Liver (tissue), 9 donors: ENCODE data around the gene TLR4. TPM values are rescaled to one million over a fixed set of nuclear protein-coding genes. Genes with fewer than 3 reads are reported as not detected.

Source experiments
- DNase-seq: peaks from one replicate; pipeline ENCODE4 v3.0.0-alpha.2; 2017; ENCODE audit warnings: low spot score
- H3K27ac ChIP-seq, 2 donors: one replicate each; pipeline ENCODE4 v1.7.0; 2013; ENCODE audit warnings: inconsistent platforms in 2 of 2, low read length in 2 of 2, control low read depth in 1 of 2, low read depth in 1 of 2, mild to moderate bottlenecking in 1 of 2
- H3K27me3 ChIP-seq, 4 donors: one replicate each; pipeline versions ENCODE4 v1.6.1 to v1.7.0; 2013; ENCODE audit warnings: low read length in 3 of 4, inconsistent platforms in 1 of 4, mild to moderate bottlenecking in 1 of 4, moderate library complexity in 1 of 4; ENCODE audit not compliant: control insufficient read depth in 4 of 4, insufficient read depth in 4 of 4
- H3K36me3 ChIP-seq, 4 donors: one replicate each; pipeline versions ENCODE4 v1.6.1 to v1.7.0; 2013; ENCODE audit warnings: low read length in 3 of 4, mild to moderate bottlenecking in 3 of 4, low read depth in 1 of 4, moderate library complexity in 1 of 4; ENCODE audit not compliant: control insufficient read depth in 4 of 4, insufficient read depth in 3 of 4
- H3K4me1 ChIP-seq, 4 donors: one replicate each; pipeline versions ENCODE4 v1.6.1 to v1.7.0; 2013; ENCODE audit warnings: low read length in 3 of 4, mild to moderate bottlenecking in 3 of 4, moderate library complexity in 1 of 4; ENCODE audit not compliant: control insufficient read depth in 4 of 4, insufficient read depth in 4 of 4
- H3K4me3 ChIP-seq, 3 donors: one replicate each; pipeline versions ENCODE4 v1.6.1 to v1.7.0; 2013; ENCODE audit warnings: low read length in 3 of 3, control low read depth in 1 of 3, low read depth in 1 of 3, mild to moderate bottlenecking in 1 of 3
- H3K9ac ChIP-seq, 2 donors: one replicate each; pipeline ENCODE4 v1.7.0; 2013; ENCODE audit warnings: low read length in 2 of 2, mild to moderate bottlenecking in 2 of 2, moderate library complexity in 2 of 2, control low read depth in 1 of 2, low read depth in 1 of 2
- H3K9me3 ChIP-seq, 4 donors: one replicate each; pipeline versions ENCODE4 v1.6.1 to v1.7.0; 2013; ENCODE audit warnings: low read length in 3 of 4; ENCODE audit not compliant: control insufficient read depth in 4 of 4
- ATF3 ChIP-seq: IDR thresholded peaks from 2 replicates; pipeline ENCODE4 v1.6.1; 2016; ENCODE audit warnings: antibody characterized with exemption
- CTCF ChIP-seq: fragments of 150-350 bp; IDR thresholded peaks from 2 replicates; pipeline ENCODE4 v1.5.1; 2017; ENCODE audit warnings: improper control_type of control experiment, low read depth, low read length; ENCODE audit not compliant: missing input control
- EGR1 ChIP-seq, 2 donors: IDR thresholded peaks; 2 replicates each; pipeline ENCODE4 v1.6.1; 2016 to 2018; ENCODE audit warnings: antibody characterized with exemption in 2 of 2, low read depth in 2 of 2
- FOXA1 ChIP-seq: IDR thresholded peaks from 2 replicates; pipeline ENCODE4 v1.6.1; 2016; ENCODE audit warnings: antibody characterized with exemption
- FOXA2 ChIP-seq: IDR thresholded peaks from 2 replicates; pipeline ENCODE4 v1.6.1; 2016; ENCODE audit warnings: antibody characterized with exemption
- GABPA ChIP-seq, 2 donors: IDR thresholded peaks in 1 of 2; conservative IDR thresholded peaks in 1 of 2; 2 replicates each; pipeline ENCODE4 v1.6.1; 2016; ENCODE audit warnings: antibody characterized with exemption in 2 of 2, mild to moderate bottlenecking in 1 of 2, moderate library complexity in 1 of 2
- HNF4A ChIP-seq, 2 donors: conservative IDR thresholded peaks; 2 replicates each; pipeline ENCODE4 v1.6.1; 2016; ENCODE audit warnings: antibody characterized with exemption in 2 of 2, mild to moderate bottlenecking in 2 of 2
- HNF4G ChIP-seq: IDR thresholded peaks from 2 replicates; pipeline ENCODE4 v1.6.1; 2016; ENCODE audit warnings: antibody characterized with exemption
- JUND ChIP-seq, 2 donors: IDR thresholded peaks; 2 replicates each; pipeline ENCODE4 v1.6.1; 2016; ENCODE audit warnings: antibody characterized with exemption in 2 of 2
- MAX ChIP-seq: IDR thresholded peaks from 2 replicates; pipeline ENCODE4 v1.6.1; 2016; ENCODE audit warnings: antibody characterized with exemption
- NR2F2 ChIP-seq: IDR thresholded peaks from 2 replicates; pipeline ENCODE4 v1.6.1; 2016; ENCODE audit warnings: antibody characterized with exemption
- RAD21 ChIP-seq, 2 donors: IDR thresholded peaks; 2 replicates each; pipeline ENCODE4 v1.6.1; 2016; ENCODE audit warnings: antibody characterized with exemption in 2 of 2, mild to moderate bottlenecking in 2 of 2
- REST ChIP-seq: IDR thresholded peaks from 2 replicates; pipeline ENCODE4 v1.6.1; 2016; ENCODE audit warnings: antibody characterized with exemption, mild to moderate bottlenecking
- RXRA ChIP-seq, 2 donors: IDR thresholded peaks; 2 replicates each; pipeline ENCODE4 v1.6.1; 2017 to 2018; ENCODE audit warnings: antibody characterized with exemption in 2 of 2, mild to moderate bottlenecking in 1 of 2
- SP1 ChIP-seq: IDR thresholded peaks from 2 replicates; pipeline ENCODE4 v1.6.1; 2018; ENCODE audit warnings: antibody characterized with exemption, mild to moderate bottlenecking
- TAF1 ChIP-seq: conservative IDR thresholded peaks from 2 replicates; pipeline ENCODE4 v1.6.1; 2016; ENCODE audit warnings: antibody characterized with exemption, mild to moderate bottlenecking
- YY1 ChIP-seq: IDR thresholded peaks from 2 replicates; pipeline ENCODE4 v1.6.1; 2016; ENCODE audit warnings: antibody characterized with exemption, mild to moderate bottlenecking
- ZBTB33 ChIP-seq: IDR thresholded peaks from 2 replicates; pipeline ENCODE4 v1.6.1; 2016; ENCODE audit warnings: antibody characterized with exemption
- WGBS: extraction: QIAGEN DNeasy Blood & Tissue Kit; methylation state at CpG from one replicate; pipeline ENCODE4 v1.1.7; 2013; 5-methylcytosine and 5-hydroxymethylcytosine counted together
- polyA plus RNA-seq, 2 donors: library from polyadenylated mRNA; stranded (reverse) in 1 of 2; unstranded in 1 of 2; fragments of 200-250 nt in 1 of 2; fragments of >200 nt in 1 of 2; fragmentation: Nextera tagmentation in 1 of 2; extraction: Ambion mirVana in 1 of 2; gene quantifications; one replicate each; pipeline versions ENCODE4 v1.2.1 to v1.2.3, GENCODE V29; 2013 to 2015
- total RNA-seq, 2 donors: library from RNA; depleted of rRNA; stranded (reverse); fragments of >200 nt; gene quantifications; one replicate each; pipeline ENCODE4 v1.2.3, GENCODE V29; 2014
- donor health status: healthy.
- donor health status: healthy.
- donor health status: healthy.
- donor health status: healthy.
- donor health status: healthy.

TLR4 gene
- total and polyA plus RNA-seq, 4 donors: 5.4 to 23.3 (median 10.0) TPM

GRCh38 chr9:117720987-117721386, 16.8 kb downstream of the TLR4 start:
- TF ChIP-seq REST (no peak), GABPA (IDR thresholded peaks at IDR 0.05 in 1 of 2, conservative IDR thresholded peaks at IDR 0.05 in 1 of 2) (no peak), TAF1 (no peak), MAX (no peak), RAD21 (IDR thresholded peaks at IDR 0.05) (no peak), ATF3 (peak; percentile 75), YY1 (no peak), EGR1 (IDR thresholded peaks at IDR 0.05; ENCODE audit: low read depth in 2 of 2) (no peak), JUND (IDR thresholded peaks at IDR 0.05) (no peak), NR2F2 (no peak), HNF4G (peak; percentile 75), CTCF (no peak), FOXA1 (no peak), SP1 (peak; percentile 54), ZBTB33 (no peak), RXRA (IDR thresholded peaks at IDR 0.05) (peak in 1 of 2 donors; percentile 10), HNF4A (conservative IDR thresholded peaks at IDR 0.05) (peak; percentile 88 to 89), FOXA2 (peak; percentile 19)
- H3K4me3 ChIP-seq: no peak overlapping the region
- no peak for DNase-seq
- WGBS: 40% methylated on average over 2 of the region's 2 CpGs
- no peaks in the 10 kb centered on the region for H3K36me3 ChIP-seq
- peak overlapping the region; percentile 65 to 76 for H3K27ac ChIP-seq
- no peaks in the 10 kb centered on the region for H3K27me3 ChIP-seq
- H3K9ac ChIP-seq: no peak overlapping the region
- H3K9me3 ChIP-seq: no peaks in the 10 kb centered on the region
- H3K4me1 ChIP-seq: peaks cover 3 to 32% (median 26%) of the 10 kb centered on the region in 4 donors
